CD4-positive, alpha-beta T cell treated with Interleukin-10 for 1 hour (primary cell): ENCODE results near the gene CLASP1.
"Not testable (repeated sequence)": the region's sequence is repeated elsewhere in the genome, so short reads cannot be mapped to it uniquely, and the experiment has no call there.

Experiments used
- DNase-seq: peaks from one replicate; pipeline ENCODE4 v3.0.0-alpha.2; 2020

CLASP1 gene

DNA sequence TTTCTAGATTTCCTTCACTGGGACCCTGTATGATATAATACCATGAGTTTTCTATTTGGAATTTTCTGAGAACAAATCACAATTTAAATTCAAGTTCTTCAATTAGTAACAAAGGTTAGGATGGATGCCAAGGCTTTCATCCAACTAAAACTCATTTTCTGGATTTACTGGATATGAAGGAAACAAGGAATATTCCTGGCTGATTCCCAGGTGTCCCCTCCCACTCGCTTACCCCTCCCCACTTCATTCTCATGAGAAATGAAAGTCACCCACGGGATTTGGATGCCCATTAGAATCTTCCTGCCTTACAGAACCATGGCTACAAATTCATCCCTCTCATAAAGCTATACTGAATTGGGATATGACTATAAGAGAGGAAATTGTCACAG lies 78.6 kb downstream of the CLASP1 start:
- DNase-seq: no peak

DNA sequence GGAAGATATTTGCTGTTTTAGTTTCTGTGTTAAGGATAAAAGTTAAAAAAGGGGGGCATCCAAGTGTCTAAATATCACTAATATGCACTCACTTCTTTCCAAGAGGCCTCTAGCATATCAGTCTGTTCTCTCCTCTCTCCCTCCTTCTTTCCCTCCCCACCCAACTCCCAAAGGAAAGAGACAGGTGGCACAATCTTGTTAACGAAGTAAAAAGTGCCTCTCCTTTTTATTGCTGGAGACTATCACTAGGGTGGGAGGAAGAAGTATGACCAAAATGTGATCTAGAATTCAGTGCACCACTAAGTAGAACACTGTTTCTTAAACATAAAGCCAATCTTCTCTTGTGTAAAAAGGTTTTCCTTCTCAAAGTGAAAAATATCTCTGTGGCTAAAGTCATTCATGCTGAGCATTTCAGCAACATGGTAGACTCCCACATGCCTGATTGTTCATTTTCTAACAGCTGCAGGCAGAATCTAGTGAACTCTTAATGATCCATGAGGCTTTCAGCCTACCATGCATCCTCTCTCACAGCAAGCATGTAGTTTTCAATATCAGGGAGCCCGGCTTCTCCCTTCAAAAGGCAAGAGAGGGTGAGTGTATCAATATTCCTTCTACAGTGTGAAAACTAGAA lies 79.1 kb downstream of the CLASP1 start:
- no peak for DNase-seq

DNA sequence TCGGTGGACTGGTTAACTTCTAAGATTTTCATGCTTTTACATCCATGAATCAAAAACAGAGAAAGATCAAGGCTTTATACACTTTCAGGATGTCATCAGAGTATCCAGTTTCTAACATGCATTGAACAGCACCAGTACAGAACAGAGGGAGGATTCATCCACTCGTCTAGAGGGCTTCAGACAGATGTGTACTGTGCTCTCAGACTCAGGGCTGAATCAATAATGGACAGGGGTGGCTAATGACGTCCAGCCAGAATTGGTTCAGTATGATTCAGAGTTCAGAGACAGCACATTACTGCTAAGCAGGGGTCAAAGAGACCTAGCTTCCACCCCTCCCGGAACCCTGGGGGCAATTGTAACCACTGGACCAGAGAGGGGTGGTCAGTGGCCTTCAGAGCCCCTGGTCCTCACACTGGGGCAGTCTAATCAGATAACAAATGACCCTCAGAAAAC lies 81.3 kb downstream of the CLASP1 start:
- no peak for DNase-seq

DNA sequence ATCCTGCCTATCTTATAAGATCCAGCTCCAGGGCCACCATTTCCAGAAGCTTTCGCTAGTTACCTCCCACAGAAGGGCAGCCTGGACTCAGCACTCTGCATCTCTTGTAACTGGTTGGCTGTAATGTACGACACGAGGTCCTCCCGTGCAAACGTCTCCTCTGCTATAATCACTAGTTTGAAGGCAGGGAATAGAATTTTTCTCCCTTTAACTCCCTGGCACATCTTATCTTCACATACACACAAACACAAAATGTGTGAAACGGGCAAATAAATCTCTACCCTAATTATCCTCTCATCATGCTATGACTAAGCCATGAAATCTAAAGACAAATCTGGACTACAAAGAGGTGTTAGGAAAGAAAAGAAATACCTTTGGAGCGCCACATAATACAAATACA lies 81.8 kb downstream of the CLASP1 start:
- no peak for DNase-seq

DNA sequence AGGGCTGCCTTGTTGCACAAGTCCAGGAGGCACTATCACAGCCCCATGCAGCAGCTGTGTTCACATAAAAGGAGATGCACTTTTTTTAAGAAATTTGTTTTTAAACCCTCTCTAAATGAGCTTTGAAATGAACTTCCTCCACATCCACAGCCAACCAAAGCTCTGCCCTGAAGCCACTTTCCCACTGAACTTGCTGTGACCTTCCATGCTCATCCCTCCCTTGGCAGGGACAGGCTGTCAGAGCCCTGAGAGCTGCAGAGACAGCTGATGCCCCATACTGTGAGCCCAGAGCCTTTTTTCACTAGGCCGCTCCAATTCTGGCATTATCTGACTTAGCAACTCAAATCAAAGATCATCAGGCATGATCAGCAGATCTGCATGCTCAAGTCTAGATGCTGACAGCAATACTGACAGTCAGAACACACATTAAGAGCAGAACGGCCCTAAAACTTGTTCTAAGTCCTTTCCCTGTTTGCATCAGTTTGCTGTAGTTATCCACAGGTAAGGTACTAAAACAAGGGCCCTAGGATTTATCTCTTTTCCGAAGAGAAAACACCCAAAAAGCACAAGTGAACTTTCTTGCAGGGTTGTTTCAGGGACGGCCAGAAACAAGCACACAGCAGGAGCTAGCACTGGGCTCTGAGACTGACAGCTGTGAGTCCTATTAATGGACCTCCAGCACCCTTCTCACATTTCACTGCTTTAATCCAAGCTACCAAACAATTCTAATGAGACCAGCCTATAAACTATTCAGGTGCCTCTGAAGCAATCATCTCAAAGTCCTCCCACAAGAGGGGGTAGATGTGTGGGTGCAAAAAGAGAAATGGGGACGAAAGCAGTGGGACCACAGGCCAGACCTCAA lies 83.6 kb downstream of the CLASP1 start:
- no peak for DNase-seq

DNA sequence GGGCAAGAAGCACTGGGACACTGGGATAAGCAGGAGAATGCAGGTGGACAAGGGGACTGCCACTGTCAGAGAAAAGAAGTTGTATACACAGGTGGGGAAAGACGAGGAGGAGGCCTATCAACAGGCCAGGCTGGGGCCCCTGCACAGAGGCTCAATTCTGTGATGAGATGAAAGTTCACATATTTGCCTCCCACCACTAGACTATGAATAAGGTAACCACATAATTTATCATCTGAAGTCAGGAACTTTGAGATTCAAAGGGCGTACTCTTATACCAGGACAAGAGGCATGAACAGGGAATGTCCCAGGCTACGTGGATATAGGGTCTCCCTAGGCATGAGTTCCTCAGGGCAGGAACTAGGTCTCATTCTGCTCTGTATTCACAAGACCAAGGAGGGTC lies 84.4 kb downstream of the CLASP1 start:
- no peak for DNase-seq

DNA sequence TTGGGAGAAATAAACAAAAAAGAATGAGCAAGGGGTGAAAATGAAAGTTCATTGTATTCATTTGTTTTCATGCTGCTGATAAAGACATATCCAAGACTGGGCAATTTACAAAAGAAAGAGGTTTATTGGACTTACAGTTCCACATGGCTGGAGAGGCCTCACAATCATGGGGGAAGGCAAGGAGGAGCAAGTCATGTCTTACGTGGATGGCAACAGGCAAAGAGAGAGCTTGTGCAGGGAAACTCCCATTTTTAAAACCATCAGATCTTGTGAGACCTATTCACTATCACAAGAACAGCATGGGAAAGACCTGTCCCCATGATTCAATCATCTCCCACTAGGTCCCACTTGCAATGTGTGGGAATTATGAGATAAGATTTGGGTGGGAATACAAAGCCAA lies 85.5 kb downstream of the CLASP1 start:
- DNase-seq: not testable (repeated sequence)

DNA sequence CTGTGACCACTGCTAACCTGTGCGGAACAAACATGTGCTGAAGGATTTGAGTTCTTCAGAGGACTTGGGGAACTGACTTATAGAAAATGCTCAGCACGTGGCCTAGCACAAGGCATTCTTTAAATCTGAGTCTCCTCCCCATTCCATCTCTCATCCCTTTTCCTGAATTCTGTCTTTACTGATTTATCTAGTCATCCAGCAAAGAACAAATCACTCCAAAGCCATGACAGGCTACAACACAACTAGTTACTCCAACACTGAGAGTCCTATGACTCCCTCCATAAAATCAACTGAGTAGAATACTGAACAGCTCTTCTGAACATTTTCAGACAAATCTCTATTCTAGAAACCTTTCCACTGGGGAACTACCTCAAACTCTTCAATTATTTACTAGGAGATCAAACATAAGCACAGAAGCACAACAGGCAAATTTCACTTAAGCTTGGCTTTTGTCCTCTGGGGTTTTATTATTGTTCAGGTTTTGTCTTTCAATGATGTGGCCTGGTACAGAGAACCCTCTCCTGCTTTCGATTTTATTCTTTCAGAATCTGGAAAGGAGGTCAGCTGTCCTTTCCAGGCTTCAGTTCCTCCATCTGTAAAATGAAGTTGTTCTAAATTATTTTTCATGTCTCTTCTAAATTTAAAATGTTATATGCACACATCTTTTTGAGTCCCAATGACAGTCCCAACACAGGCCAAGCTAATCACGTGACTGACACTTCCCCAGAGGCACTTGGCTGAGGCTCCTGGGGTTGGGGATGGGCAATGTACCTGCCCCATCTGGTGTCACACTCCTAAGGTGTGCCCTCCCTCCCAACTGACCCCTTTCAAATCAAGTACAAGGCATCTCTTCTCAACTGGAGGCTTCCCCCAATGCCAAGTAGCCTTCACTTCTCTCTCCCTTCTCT lies 86.7 kb downstream of the CLASP1 start:
- no peak for DNase-seq

DNA sequence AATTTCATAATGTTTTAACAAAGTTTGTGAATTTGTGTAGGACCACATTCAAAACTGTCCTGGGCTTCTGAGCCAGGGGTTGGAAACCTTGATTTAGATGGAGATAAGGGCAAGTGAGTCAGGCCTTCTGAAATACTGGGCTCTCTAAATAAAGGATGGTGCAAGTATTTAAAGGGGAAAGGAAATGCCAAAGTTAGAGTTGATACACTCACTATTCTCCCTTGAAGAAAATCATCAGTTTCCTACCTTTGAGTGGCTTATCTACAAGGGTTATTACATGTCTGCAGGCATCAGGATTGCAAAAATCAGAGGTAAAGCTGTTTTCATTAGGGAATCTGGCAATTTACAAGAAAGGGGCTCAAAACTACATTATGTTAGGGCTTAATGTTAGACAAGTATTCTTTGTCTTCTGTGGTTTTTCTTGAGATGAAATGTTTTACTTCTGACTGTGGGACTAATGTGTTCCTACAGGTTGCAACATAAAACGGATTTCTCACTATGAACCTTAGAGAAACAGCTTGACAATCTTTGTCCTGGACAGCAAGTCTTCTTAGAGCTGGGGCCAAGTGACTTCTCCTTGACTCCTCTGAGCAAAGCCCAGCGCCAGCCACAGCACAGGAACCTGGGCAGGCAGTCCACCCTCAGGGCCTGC lies 87.5 kb downstream of the CLASP1 start:
- DNase-seq: no peak

DNA sequence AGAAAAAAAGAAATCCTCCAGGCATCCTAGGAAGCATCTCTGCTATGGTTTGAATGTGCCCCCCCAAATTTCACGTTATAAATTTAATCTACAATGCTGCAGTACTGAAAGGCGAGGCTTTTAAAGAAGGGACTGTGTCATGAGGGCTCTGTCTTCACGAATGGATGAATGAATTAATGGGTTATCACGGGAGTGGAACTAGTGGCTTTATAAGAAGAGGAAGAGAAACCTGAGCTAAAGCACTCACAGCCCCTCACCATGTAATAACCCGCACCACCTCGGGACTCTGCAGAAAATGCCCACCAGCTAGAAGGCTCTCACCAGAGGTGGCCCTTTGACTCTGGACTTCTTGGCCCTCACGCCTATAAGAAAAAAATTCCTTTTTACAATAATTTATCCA lies 90.9 kb downstream of the CLASP1 start:
- DNase-seq: no peak

DNA sequence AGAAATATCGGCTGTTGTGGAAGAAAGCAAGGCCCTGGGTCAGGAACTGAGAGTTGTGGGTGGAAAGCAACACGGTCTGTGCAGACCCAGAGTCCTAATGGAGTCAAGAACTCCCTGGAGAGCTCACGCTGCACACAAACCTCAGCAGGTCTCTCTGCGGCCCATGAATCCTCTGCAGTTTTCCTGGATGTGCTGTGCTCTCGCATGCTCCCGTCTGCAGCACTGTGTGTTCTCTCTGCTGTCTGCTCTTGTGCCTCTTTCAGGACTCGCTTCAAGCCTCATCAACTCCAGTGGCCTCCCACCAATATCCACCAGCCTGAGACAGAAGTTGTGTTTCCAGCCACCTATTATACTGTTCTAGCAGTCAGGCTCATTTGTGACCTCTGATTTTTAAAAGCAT lies 94.3 kb downstream of the CLASP1 start:
- no peak for DNase-seq

DNA sequence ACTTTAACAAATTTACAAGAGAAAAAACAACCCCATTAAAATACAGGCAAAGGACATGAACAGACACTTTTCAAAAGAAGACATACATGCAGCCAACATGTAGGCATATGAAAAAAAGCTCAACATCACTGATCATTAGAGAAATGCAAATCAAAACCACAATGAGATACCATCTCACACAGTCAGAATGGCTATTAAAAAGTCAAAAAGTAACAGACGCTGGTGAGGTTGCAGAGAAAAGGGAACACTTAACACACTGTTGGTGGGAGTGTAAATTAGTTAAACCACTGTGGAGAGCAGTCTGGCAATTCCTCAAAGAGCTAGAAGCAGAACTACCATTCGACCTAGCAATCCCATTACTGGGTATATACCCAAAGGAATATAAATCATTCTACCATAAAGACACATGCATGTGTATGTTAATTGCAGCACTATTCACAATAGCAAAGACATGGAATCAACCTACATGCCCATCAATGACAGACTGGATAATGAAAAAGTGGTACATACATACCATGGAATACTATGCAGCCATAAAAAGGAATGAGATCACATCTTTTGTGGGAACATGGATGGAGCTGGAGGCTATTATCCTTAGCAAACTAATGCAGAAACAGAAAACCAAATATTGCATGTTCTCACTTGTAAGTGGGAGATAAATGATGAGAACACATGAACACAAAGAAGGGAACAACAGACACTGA lies 96.6 kb downstream of the CLASP1 start:
- not testable (repeated sequence) for DNase-seq

DNA sequence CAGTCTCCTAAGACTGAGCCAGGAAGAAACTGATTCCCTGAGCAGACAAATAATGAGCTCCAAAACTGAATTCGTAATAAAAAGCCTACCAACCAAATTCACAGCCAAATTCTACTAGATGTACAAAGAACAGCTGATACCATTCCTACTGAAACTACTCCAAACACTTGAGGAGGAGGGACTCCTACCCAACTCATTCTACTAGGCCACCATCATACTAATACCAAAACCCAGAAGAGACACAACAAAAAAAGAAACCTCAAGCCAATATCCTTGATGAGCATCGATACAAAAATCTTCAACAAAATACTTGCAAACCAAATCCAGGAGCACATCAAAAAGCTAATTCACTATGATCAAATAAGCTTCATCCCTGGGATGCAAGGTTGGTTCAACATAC lies 98.6 kb downstream of the CLASP1 start:
- DNase-seq: no peak

DNA sequence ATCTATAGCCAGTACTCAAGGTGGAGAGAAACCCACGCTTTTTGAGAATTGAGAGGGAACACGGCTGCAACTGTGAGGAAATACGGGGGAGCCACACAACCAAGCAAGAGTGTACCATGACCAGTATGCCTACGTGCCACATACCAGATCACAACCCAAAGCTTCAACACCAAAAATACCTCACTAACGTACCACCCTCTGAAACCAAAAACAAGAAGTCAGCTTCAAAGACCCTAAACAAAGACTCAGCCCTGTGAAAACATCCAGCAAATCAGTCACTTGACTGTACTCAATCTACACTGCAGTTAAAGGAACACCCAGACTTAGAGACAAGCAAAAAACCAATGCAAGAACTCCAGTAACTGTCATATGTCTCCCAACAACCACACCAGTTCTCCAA lies 101.6 kb downstream of the CLASP1 start:
- DNase-seq: no peak

DNA sequence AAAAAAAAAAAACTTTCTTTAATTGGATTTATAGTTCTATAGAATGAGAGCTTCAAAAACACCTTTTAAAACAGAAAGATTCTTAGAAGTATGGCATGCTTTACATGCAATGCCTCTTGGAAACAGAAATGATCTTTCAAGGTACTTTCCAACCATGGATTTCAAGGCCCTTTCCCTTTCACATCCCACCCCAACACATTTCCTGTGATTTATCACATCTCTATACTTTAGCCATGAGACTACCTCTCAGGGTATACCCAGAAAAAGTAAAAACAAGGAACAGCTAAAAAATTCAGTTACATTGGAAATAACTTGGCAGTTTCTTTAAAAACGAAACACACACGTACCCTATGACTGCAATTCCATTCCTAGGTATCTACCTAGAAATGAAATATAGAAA lies 103.3 kb downstream of the CLASP1 start:
- DNase-seq: no peak

DNA sequence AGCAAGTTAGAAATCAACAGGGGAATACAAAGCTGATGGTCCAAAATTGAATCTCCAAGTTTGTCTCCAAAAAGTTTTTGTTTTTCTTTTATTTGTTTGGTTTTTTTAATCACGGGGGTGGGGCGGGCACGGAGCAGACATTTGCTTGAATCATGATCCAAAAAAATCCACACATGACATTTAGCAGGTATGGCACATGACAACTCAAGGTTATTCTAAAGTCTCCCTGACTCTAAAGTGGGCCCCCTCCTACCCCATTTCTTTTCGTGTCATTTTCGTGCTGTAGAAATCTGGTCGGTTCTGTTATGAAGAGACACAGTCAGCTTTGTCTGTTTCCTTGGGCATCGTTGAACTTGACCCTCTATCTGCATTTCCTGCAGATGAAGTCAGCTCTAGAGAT lies 104.0 kb downstream of the CLASP1 start:
- DNase-seq: no peak

DNA sequence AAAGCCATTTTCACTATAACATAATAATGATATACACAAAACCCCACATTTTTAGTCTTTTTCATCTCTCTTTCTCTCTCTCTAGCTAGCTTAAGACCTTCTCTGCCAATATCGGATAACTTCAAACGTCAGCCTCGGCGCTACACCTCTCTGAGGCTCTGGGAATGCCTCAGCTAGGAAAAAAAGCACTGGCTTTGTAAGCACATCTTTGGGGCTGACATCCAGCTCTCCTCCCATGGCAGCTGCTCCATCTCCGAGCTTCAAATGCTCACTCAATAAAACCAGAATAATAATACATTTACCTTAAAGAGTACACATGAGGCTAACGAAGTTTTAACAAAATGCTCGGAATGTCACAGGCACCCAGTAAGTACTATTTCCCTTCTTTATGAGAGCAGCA lies 107.8 kb downstream of the CLASP1 start:
- no peak for DNase-seq

DNA sequence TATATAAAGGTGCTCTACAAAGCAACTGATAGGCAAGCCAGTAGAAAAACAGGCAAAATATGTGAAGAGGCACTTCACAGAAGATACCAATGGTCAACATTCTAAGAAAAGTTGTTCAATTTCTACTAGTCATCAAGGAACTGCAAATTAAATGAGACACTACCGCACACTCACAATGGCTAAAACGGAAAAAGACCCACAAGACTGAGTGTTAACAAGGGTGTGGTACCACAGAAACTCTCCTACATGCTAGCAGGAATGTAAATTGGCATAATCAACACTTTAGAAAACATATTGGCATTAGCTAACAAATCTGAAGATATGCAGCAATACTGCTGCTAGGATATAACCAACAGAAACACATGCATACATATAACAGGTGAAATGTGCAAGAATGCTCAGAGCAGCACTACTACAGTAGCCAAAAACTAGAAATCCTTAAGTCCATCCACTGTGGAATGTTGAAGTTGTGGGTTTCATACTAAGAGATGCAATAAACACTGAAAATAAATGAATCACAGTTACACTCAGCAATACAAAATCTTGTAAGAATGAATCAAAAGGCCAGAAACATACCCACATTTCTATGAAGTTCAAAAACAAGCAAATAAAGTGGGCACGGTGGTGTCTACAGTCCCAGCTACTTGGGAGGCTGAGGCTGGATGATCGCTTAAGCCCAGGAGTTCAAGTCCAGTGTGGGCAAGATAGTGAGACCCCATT lies 109.4 kb downstream of the CLASP1 start:
- DNase-seq: no peak

DNA sequence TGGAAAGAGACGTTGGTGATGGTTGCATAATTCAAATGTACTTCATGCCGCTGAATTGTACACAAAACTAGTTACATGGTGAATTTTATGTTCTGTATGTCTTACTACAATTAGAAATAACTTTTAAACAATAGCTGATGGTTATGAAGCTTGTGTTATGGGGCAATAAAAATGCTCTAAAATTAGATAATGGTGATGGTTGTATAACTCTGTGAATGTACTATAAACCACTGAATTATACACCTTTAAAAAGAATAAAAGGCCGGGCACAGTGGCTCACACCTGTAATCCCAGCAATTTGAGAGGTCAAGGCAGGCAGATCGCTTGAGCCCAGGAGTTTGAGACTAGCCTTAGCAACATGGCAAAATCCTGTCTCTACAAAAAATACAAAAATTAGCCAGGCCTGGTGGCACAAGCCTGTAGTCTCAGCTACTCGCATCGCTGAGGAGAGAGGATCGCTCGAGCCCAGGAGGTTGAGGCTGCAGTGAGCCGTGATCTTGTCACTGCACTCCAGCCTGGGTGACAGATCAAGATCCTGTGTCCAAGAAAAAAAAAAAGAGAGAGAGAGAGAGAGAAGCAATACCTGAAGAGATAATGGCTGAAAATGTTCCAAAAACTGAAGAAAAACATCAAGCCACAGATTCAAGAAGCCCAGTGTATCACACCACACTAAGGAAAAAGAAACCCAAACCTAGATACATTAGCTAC lies 112.3 kb downstream of the CLASP1 start:
- no peak for DNase-seq

DNA sequence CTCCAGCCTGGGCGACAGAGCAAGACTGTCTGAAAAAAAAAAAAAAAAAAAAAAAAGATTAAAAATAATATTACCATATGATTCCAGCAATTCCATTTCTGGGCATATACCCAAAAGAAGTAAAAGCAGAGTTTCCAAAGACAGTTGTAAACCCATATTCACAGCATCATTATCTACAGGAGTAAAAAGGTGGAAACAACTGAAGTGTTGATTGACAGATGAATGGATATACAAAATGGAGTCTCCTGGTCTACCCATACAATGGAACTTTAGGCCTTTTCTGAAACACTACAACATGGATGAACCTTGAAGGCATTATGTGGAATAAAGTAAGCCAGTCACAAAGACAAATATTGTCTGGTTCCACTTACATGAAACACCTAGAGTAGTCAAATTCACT lies 112.9 kb downstream of the CLASP1 start:
- no peak for DNase-seq

DNA sequence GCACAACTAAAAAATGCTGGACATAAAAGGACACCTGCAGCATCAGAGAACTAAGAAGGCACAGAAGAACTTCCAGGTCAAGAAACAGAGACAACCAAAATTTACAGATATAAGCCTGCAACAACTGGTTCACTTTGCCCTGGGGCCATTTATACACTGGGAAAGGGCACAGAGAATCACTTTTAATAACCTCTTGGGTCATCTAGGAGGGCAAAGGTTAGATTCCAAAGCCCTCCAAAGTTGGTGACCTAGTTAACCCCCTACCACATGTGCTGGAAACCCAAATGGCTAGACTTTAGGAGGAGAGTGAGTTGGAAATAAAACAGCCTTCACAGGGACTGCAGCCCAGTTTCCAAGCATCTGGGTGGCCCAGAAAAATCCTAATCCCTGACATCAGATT lies 115.3 kb downstream of the CLASP1 start:
- no peak for DNase-seq
